Left hindlimb (tissue), 1 donor: ENCODE data around the gene FAM20C.
"Not testable (repeated sequence)": the region's sequence is repeated elsewhere in the genome, so short reads cannot be mapped to it uniquely, and the experiment has no call there.

Experiments used
- DNase-seq: peaks from one replicate; pipeline ENCODE4 v3.0.0-alpha.2; 2018

The FAM20C gene

GRCh38 chr7:174716-175115 is 17.7 kb upstream of the FAM20C start:
- DNase-seq, result no peak

GRCh38 chr7:175955-176354 is 16.4 kb upstream of the FAM20C start:
- no peak for DNase-seq

- no peak for DNase-seq
Measured at GRCh38 chr7:176381-176780, 16.0 kb upstream of the FAM20C start.

- no peak for DNase-seq
Measured at GRCh38 chr7:176786-177459, 15.4 kb upstream of the FAM20C start.

GRCh38 chr7:178444-178843 is 13.9 kb upstream of the FAM20C start:
- no peak for DNase-seq

GRCh38 chr7:179209-179681 is 13.1 kb upstream of the FAM20C start:
- peak; percentile 66 for DNase-seq

GRCh38 chr7:179948-180694 is 12.2 kb upstream of the FAM20C start:
- peak; percentile 27 for DNase-seq

GRCh38 chr7:181738-182137 is 10.6 kb upstream of the FAM20C start:
- no peak for DNase-seq

GRCh38 chr7:182502-182901 is 9.9 kb upstream of the FAM20C start:
- not testable (repeated sequence) for DNase-seq

- no peak for DNase-seq
Measured at GRCh38 chr7:183496-184292, 8.7 kb upstream of the FAM20C start.

- DNase-seq, result no peak
Measured at GRCh38 chr7:184294-185264, 7.8 kb upstream of the FAM20C start.

GRCh38 chr7:186516-187113 is 5.8 kb upstream of the FAM20C start:
- DNase-seq, result no peak

- no peak for DNase-seq
Measured at GRCh38 chr7:187227-187927, 5.0 kb upstream of the FAM20C start.

GRCh38 chr7:188174-188573 is 4.2 kb upstream of the FAM20C start:
- DNase-seq, result no peak

- DNase-seq, result no peak
Measured at GRCh38 chr7:188727-189500, 3.5 kb upstream of the FAM20C start.

GRCh38 chr7:189719-190118 is 2.7 kb upstream of the FAM20C start:
- DNase-seq, result no peak

GRCh38 chr7:190196-190595 is 2.2 kb upstream of the FAM20C start:
- no peak for DNase-seq

GRCh38 chr7:191105-191980 is 1.0 kb upstream of the FAM20C start:
- no peak for DNase-seq

- no peak for DNase-seq
Measured at GRCh38 chr7:192701-193480, 520 bp downstream of the FAM20C start.
